ENCODE results near the gene ZNF263. TPM values are rescaled to one million over a fixed set of nuclear protein-coding genes. Genes with fewer than 3 reads are reported as not detected.

The ZNF263 gene
- total and polyA plus RNA-seq, 2 donors (not counting 1 experiment from before 2014, with no cell fraction given), result 24.7 to 46.0 TPM

DNA sequence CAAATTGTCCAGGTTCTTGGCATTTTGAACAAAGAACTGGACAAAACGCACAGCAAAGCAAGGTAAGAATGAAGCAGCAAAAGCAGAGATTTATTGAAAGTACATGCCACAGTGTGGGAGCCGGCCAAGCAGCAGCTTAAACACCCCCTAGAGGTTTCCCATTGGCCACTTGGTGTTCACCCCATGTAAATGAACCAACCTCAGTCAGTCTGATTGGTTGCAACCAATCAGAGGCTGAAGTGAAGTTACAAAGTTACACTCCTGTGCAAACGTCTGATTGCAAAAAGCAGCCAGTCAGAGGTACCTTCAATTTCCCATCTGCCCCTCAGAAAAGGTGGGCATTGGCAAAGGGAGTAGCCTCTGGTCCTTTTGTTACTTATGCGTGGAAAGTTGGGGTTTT lies 8.8 kb upstream of the ZNF263 start:
- ATAC-seq (ENCODE audit: low read depth), result no peak
- TF ChIP-seq EZH2 (IDR thresholded peaks at IDR 0.05; ENCODE audit: borderline replicate concordance, insufficient read depth, low read depth, low read length, poor library complexity, severe bottlenecking) (no peak), CTCF (IDR thresholded peaks at IDR 0.05) (no peak)
- Mint-ChIP-seq H3K27ac (no peak overlapping the region), H3K4me3 (no peak overlapping the region), H3K4me1 (no peaks in the 10 kb centered on the region), H3K27me3 (no peaks in the 10 kb centered on the region), H3K9me3 (ENCODE audit: insufficient read depth) (no peaks in the 10 kb centered on the region)
- peaks cover 0 to 6% (median 0%) of the 10 kb centered on the region in 3 donors for H3K9me3 ChIP-seq (ENCODE audit: control extremely low read depth in 1 of 3, control insufficient read depth in 2 of 3, insufficient read depth in 1 of 3, low read length in 2 of 3)
- H3K27me3 ChIP-seq (replicated peaks in 1 of 4; ENCODE audit: control extremely low read depth in 1 of 4, control insufficient read depth in 3 of 4, insufficient read depth in 4 of 4, low read length in 3 of 4), result no peaks in the 10 kb centered on the region
- H3K4me2 ChIP-seq (replicated peaks; ENCODE audit: low read depth, low read length, poor library complexity, severe bottlenecking), result no peak overlapping the region
- H3K79me2 ChIP-seq (ENCODE audit: control insufficient read depth, insufficient read depth, low read length), result peaks cover 3% of the 10 kb centered on the region
- H3K27ac ChIP-seq (ENCODE audit: low read length in 2 of 2), result no peak overlapping the region
- H3K4me1 ChIP-seq (ENCODE audit: control insufficient read depth in 2 of 2, insufficient read depth in 2 of 2, low read length in 2 of 2), result no peaks in the 10 kb centered on the region
- no peak overlapping the region for H2AFZ ChIP-seq (ENCODE audit: insufficient read depth, low read depth, low read length, poor library complexity, severe bottlenecking)
- 83% methylated on average over 2 of the region's 4 CpGs for WGBS (ENCODE audit: insufficient coverage)
- no peak for DNase-seq
- POLR2A ChIA-PET, result no interaction called here
- no peak overlapping the region for H3K9ac ChIP-seq (ENCODE audit: low read length)
- intact Hi-C loops (cut with micrococcal nuclease), result no loop called here
- H3K36me3 ChIP-seq (replicated peaks in 1 of 2; ENCODE audit: control extremely low read depth in 1 of 2, control insufficient read depth in 1 of 2, extremely low read depth in 1 of 2, insufficient read depth in 2 of 2, low read length in 1 of 2), result no peaks in the 10 kb centered on the region
- H4K20me1 ChIP-seq (ENCODE audit: control insufficient read depth, insufficient read depth, low read length, poor library complexity, severe bottlenecking), result no peaks in the 10 kb centered on the region
- CTCF ChIA-PET, result no interaction called here
- H3K4me3 ChIP-seq (ENCODE audit: control extremely low read depth in 1 of 5, extremely low read depth in 1 of 5, insufficient read depth in 1 of 5, low read depth in 2 of 5, low read length in 4 of 5), result no peak overlapping the region

- TF ChIP-seq CTCF (IDR thresholded peaks at IDR 0.05) (no peak), EZH2 (IDR thresholded peaks at IDR 0.05; ENCODE audit: borderline replicate concordance, insufficient read depth, low read depth, low read length, poor library complexity, severe bottlenecking) (no peak)
- no peak overlapping the region for H3K4me3 Mint-ChIP-seq
- Histone ChIP-seq H3K27me3 (replicated peaks in 1 of 4; ENCODE audit: control extremely low read depth in 1 of 4, control insufficient read depth in 3 of 4, insufficient read depth in 4 of 4, low read length in 3 of 4) (no peaks in the 10 kb centered on the region), H3K4me2 (replicated peaks; ENCODE audit: low read depth, low read length, poor library complexity, severe bottlenecking) (no peak overlapping the region), H3K9ac (ENCODE audit: low read length) (no peak overlapping the region), H3K36me3 (replicated peaks in 1 of 2; ENCODE audit: control extremely low read depth in 1 of 2, control insufficient read depth in 1 of 2, extremely low read depth in 1 of 2, insufficient read depth in 2 of 2, low read length in 1 of 2) (no peaks in the 10 kb centered on the region), H3K79me2 (ENCODE audit: control insufficient read depth, insufficient read depth, low read length) (peaks cover 3% of the 10 kb centered on the region), H3K9me3 (ENCODE audit: control extremely low read depth in 1 of 3, control insufficient read depth in 2 of 3, insufficient read depth in 1 of 3, low read length in 2 of 3) (peaks cover 0 to 6% (median 0%) of the 10 kb centered on the region in 3 donors), H4K20me1 (ENCODE audit: control insufficient read depth, insufficient read depth, low read length, poor library complexity, severe bottlenecking) (no peaks in the 10 kb centered on the region), H2AFZ (ENCODE audit: insufficient read depth, low read depth, low read length, poor library complexity, severe bottlenecking) (no peak overlapping the region), H3K27ac (ENCODE audit: low read length in 2 of 2) (no peak overlapping the region), H3K4me1 (ENCODE audit: control insufficient read depth in 2 of 2, insufficient read depth in 2 of 2, low read length in 2 of 2) (no peaks in the 10 kb centered on the region), H3K4me3 (ENCODE audit: control extremely low read depth in 1 of 5, extremely low read depth in 1 of 5, insufficient read depth in 1 of 5, low read depth in 2 of 5, low read length in 4 of 5) (no peak overlapping the region)
- DNase-seq (no peak), ATAC-seq (ENCODE audit: low read depth) (no peak)
- no peak overlapping the region for H3K27ac Mint-ChIP-seq
- ChIA-PET POLR2A (no interaction called here), CTCF (no interaction called here)
- no peaks in the 10 kb centered on the region for H3K4me1 Mint-ChIP-seq
- no peaks in the 10 kb centered on the region for H3K27me3 Mint-ChIP-seq
- H3K9me3 Mint-ChIP-seq (ENCODE audit: insufficient read depth), result no peaks in the 10 kb centered on the region
- intact Hi-C loops (cut with micrococcal nuclease), result no loop called here
These were observed 8.3 kb upstream of the ZNF263 start for GRCh38 chr16:3274947-3275346.
